H1 (cell line): ENCODE data around the gene PTCH1. TPM values are rescaled to one million over a fixed set of nuclear protein-coding genes. Genes with fewer than 3 reads are reported as not detected.

ENCODE experiments used
- CTCF ChIA-PET: fragments of 300-600 bp; sonication (Branson Sonifier 250); formaldehyde crosslinking; loops from one replicate; lab custom pipeline; 2021; ENCODE audit not compliant: partially characterized antibody; lab: Charles Lee
- POLR2A ChIA-PET: fragments of 300-600 bp; sonication (Branson Sonifier 250); formaldehyde crosslinking; loops from one replicate; lab custom pipeline; 2021; ENCODE audit warnings: inconsistent platforms; ENCODE audit not compliant: partially characterized antibody; lab: Charles Lee
- DNase-seq, 2 experiments: peaks; one replicate each; pipeline versions ENCODE4 v3.0.0 to v3.0.0-alpha.2; 2010 to 2022; ENCODE audit warnings: low spot score in 2 of 2, low read depth in 1 of 2, mixed read lengths in 1 of 2
- FAIRE-seq: peaks from 2 replicates; lab custom pipeline; 2011; peaks lifted over from hg19 to GRCh38; lab: Jason Lieb, UNC
- H2AFZ ChIP-seq: 2 replicates; pipeline ENCODE4 v1.8.1; 2012; ENCODE audit warnings: low read length, inconsistent platforms
- H2AK5ac ChIP-seq: 2 replicates; pipeline ENCODE4 v1.6.1; 2013; ENCODE audit warnings: low read depth, low read length
- H2BK120ac ChIP-seq: replicated peaks from 2 replicates; pipeline ENCODE3; 2013; ENCODE audit warnings: low read depth, low read length, inconsistent platforms
- H2BK12ac ChIP-seq: 2 replicates; pipeline ENCODE4 v1.6.1; 2013; ENCODE audit warnings: low read depth, low read length
- H2BK15ac ChIP-seq: 2 replicates; pipeline ENCODE4 v1.6.1; 2013; ENCODE audit warnings: low read length
- H2BK20ac ChIP-seq: 2 replicates; pipeline ENCODE4 v1.6.1; 2013; ENCODE audit warnings: low read length
- H2BK5ac ChIP-seq: 2 replicates; pipeline ENCODE4 v1.6.1; 2013; ENCODE audit warnings: low read depth, low read length
- H3K14ac ChIP-seq: 2 replicates; pipeline ENCODE4 v1.6.1; 2013; ENCODE audit warnings: inconsistent platforms; ENCODE audit not compliant: insufficient read length
- H3K18ac ChIP-seq: 2 replicates; pipeline ENCODE4 v1.6.1; 2013; ENCODE audit warnings: low read length; ENCODE audit errors: extremely low read depth
- H3K23ac ChIP-seq: 2 replicates; pipeline ENCODE4 v1.6.1; 2013; ENCODE audit warnings: inconsistent platforms; ENCODE audit not compliant: insufficient read length
- H3K23me2 ChIP-seq: 2 replicates; pipeline ENCODE4 v1.6.1; 2013; ENCODE audit warnings: low read depth, low read length
- H3K27ac ChIP-seq: 2 replicates; pipeline ENCODE4 v1.6.1; 2011; ENCODE audit warnings: low read depth, low read length, inconsistent platforms
- H3K27me3 ChIP-seq, 4 experiments: replicated peaks in 1 of 4; 1 replicate in 1 of 4; 2 replicates in 3 of 4; pipeline versions ENCODE4 v1.6.1 to v1.8.1; 2011 to 2013; ENCODE audit warnings: low read length in 3 of 4, mild to moderate bottlenecking in 3 of 4, inconsistent platforms in 2 of 4, mixed read lengths in 2 of 4, moderate library complexity in 1 of 4; ENCODE audit not compliant: control insufficient read depth in 3 of 4, insufficient read depth in 3 of 4; ENCODE audit errors: extremely low read depth in 1 of 4
- H3K36me3 ChIP-seq, 4 experiments: 2 replicates each; pipeline versions ENCODE4 v1.6.1 to v1.8.1; 2011 to 2013; ENCODE audit warnings: mild to moderate bottlenecking in 4 of 4, low read length in 3 of 4, moderate library complexity in 2 of 4, control low read depth in 1 of 4, inconsistent platforms in 1 of 4; ENCODE audit not compliant: insufficient read depth in 4 of 4, control insufficient read depth in 2 of 4
- H3K4ac ChIP-seq: replicated peaks from 2 replicates; pipeline ENCODE3; 2013; ENCODE audit warnings: low read length, low read depth, mixed read lengths, inconsistent platforms; ENCODE audit not compliant: insufficient read length
- H3K4me1 ChIP-seq, 4 experiments: replicated peaks in 1 of 4; 1 replicate in 1 of 4; 2 replicates in 3 of 4; pipeline versions ENCODE4 v1.6.1 to v1.8.1; 2011 to 2013; ENCODE audit warnings: low read length in 3 of 4, inconsistent platforms in 2 of 4, mixed read lengths in 1 of 4; ENCODE audit not compliant: insufficient read depth in 4 of 4, control insufficient read depth in 3 of 4
- H3K4me2 ChIP-seq, 2 experiments: 2 replicates each; pipeline versions ENCODE4 v1.6.1 to v1.8.1; 2011 to 2013; ENCODE audit warnings: low read depth in 2 of 2, low read length in 2 of 2, control low read depth in 1 of 2, inconsistent platforms in 1 of 2, mild to moderate bottlenecking in 1 of 2; ENCODE audit not compliant: insufficient read depth in 1 of 2
- H3K4me3 ChIP-seq, 4 experiments: fragments of 200-600, 300-600 bp in 1 of 4; sonication (generic), shearing (Covaris generic), sonication (Bioruptor Twin) in 1 of 4; 2 replicates each; pipeline versions ENCODE4 v1.5.1 to v1.8.1; 2011 to 2016; ENCODE audit warnings: low read length in 4 of 4, low read depth in 3 of 4, control low read depth in 2 of 4, inconsistent platforms in 2 of 4, mild to moderate bottlenecking in 2 of 4, mixed read lengths in 1 of 4, moderate library complexity in 1 of 4; ENCODE audit not compliant: insufficient read depth in 2 of 4; ENCODE audit errors: extremely low read depth in 1 of 4
- H3K56ac ChIP-seq: replicated peaks from 2 replicates; pipeline ENCODE3; 2013; ENCODE audit warnings: low read depth, mild to moderate bottlenecking, mixed read lengths, low read length, inconsistent platforms; ENCODE audit not compliant: insufficient read length
- H3K79me1 ChIP-seq: 2 replicates; pipeline ENCODE4 v1.6.1; 2013; ENCODE audit warnings: low read depth, low read length, control low read depth
- H3K79me2 ChIP-seq, 2 experiments: 2 replicates each; pipeline versions ENCODE4 v1.6.1 to v1.8.1; 2012 to 2013; ENCODE audit warnings: low read length in 2 of 2, mild to moderate bottlenecking in 2 of 2, inconsistent platforms in 1 of 2; ENCODE audit not compliant: insufficient read depth in 2 of 2, control insufficient read depth in 1 of 2
- H3K9ac ChIP-seq, 4 experiments: replicated peaks in 1 of 4; 1 replicate in 1 of 4; 2 replicates in 3 of 4; pipeline versions ENCODE4 v1.6.1 to v1.8.1; 2011 to 2013; ENCODE audit warnings: low read depth in 3 of 4, low read length in 3 of 4, control low read depth in 2 of 4, mild to moderate bottlenecking in 2 of 4, moderate library complexity in 2 of 4, inconsistent platforms in 1 of 4; ENCODE audit errors: extremely low read depth in 1 of 4
- H3K9me3 ChIP-seq, 2 experiments: 2 replicates each; pipeline versions ENCODE4 v1.6.1 to v1.8.1; 2012 to 2013; ENCODE audit warnings: mild to moderate bottlenecking in 2 of 2, moderate library complexity in 2 of 2, control low read depth in 1 of 2, inconsistent platforms in 1 of 2, low read depth in 1 of 2, low read length in 1 of 2, mixed read lengths in 1 of 2; ENCODE audit not compliant: insufficient read depth in 2 of 2
- H4K20me1 ChIP-seq, 2 experiments: replicated peaks in 1 of 2; 2 replicates each; pipeline versions ENCODE3 to v1.8.1; 2011 to 2013; ENCODE audit warnings: inconsistent platforms in 2 of 2, low read length in 2 of 2, mild to moderate bottlenecking in 1 of 2; ENCODE audit not compliant: insufficient read depth in 2 of 2, control insufficient read depth in 1 of 2
- H4K5ac ChIP-seq: 2 replicates; pipeline ENCODE4 v1.6.1; 2013; ENCODE audit warnings: low read length, low read depth, mixed read lengths, inconsistent platforms; ENCODE audit not compliant: insufficient read length
- H4K8ac ChIP-seq: 2 replicates; pipeline ENCODE4 v1.8.0; 2013; ENCODE audit warnings: mild to moderate bottlenecking, moderate library complexity, low read length, inconsistent platforms; ENCODE audit not compliant: insufficient read depth; ENCODE audit errors: extremely low read depth
- H4K91ac ChIP-seq: replicated peaks from 2 replicates; pipeline ENCODE3; 2013; ENCODE audit warnings: low read length, mixed read lengths, inconsistent platforms; ENCODE audit not compliant: insufficient read length
- KDM4A ChIP-seq: IDR thresholded peaks from one replicate; pipeline ENCODE4 v1.7.1; 2012; ENCODE audit warnings: low read depth, mild to moderate bottlenecking, moderate library complexity, low read length, inconsistent platforms; ENCODE audit not compliant: severe bottlenecking
- WGBS, 2 experiments: shearing (Covaris generic) in 1 of 2; methylation state at CpG; one replicate each; pipeline versions ENCODE4 v1.1.6 to v1.1.7; 2013 to 2015; ENCODE audit warnings: low lambda C conversion rate in 2 of 2, mixed read lengths in 2 of 2, inconsistent platforms in 1 of 2, low coverage in 1 of 2, missing lambda C conversion rate in 1 of 2; ENCODE audit not compliant: insufficient replicate concordance in 2 of 2, insufficient coverage in 1 of 2, insufficient read length in 1 of 2; ENCODE audit errors: extremely low coverage in 1 of 2, missing lambda C conversion rate in 1 of 2; 5-methylcytosine and 5-hydroxymethylcytosine counted together
- polyA plus RNA-seq, 7 experiments: library from polyadenylated mRNA; depleted of rRNA in 3 of 7; stranded (reverse) in 5 of 7; unstranded in 2 of 7; fragments of >200 nt in 5 of 7; fragments of 200-250 nt in 2 of 7; gene quantifications; 1 replicate in 5 of 7; 2 replicates in 1 of 7; 4 replicates in 1 of 7; pipeline versions ENCODE4 v1.2.1 to v1.2.3, GENCODE V29; 2011 to 2013; ENCODE audit warnings: missing spikeins in 2 of 7, mixed read lengths in 2 of 7
- total RNA-seq: library from RNA; stranded (reverse); fragmentation: NEBNext Ultra II Directional; extraction: Animal tissue kit (Norgen Biotek cat#: 25700); gene quantifications from 2 replicates; pipeline ENCODE4 v1.2.1, GENCODE V29; 2021

Gene PTCH1
- total and polyA plus RNA-seq, 2 of the 8 experiments (the other 6 are each of a cell fraction or from before 2014, with no cell fraction given) = 6.4 to 34.1 TPM

- no peaks in the 10 kb centered on the region for H3K27me3 ChIP-seq
- H2BK20ac ChIP-seq = no peak overlapping the region
- no peak overlapping the region for H4K91ac ChIP-seq
- TF ChIP-seq KDM4A = no peak
- no peak overlapping the region for H2AK5ac ChIP-seq
- FAIRE-seq = no peak
- H3K79me2 ChIP-seq = peaks cover 0 to 25% of the 10 kb centered on the region in 2 experiments; a peak in 3 of 4 replicates
- no peak overlapping the region for H4K5ac ChIP-seq
- no peak overlapping the region for H3K4me2 ChIP-seq
- H3K4ac ChIP-seq = no peak overlapping the region
- no peak overlapping the region for H3K23ac ChIP-seq
- H3K4me3 ChIP-seq = no peak overlapping the region
- WGBS, 2 experiments = 91% methylated on average over 6 of the region's 6 CpGs; no CpG with 5 or more reads in 1 of the 2 experiments
- POLR2A ChIA-PET = interaction anchor here (1.0 to 1.4 kb wide), 3 partner anchors 21 to 27 kb away, joined by 3 to 4 read pairs (median 3); no protein-coding TSS in a partner anchor
- no peak overlapping the region for H2BK120ac ChIP-seq
- H3K27ac ChIP-seq = no peak overlapping the region
- no peak for DNase-seq
- no peak overlapping the region for H3K14ac ChIP-seq
- no peak overlapping the region for H3K9ac ChIP-seq
- H3K9me3 ChIP-seq = no peaks in the 10 kb centered on the region
- no peak overlapping the region for H4K8ac ChIP-seq
- peaks cover 4 to 15% (median 11%) of the 10 kb centered on the region in 4 experiments for H3K4me1 ChIP-seq
- H3K23me2 ChIP-seq = no peaks in the 10 kb centered on the region
- no peak overlapping the region for H2BK15ac ChIP-seq
- CTCF ChIA-PET = no interaction called here
- H2AFZ ChIP-seq = no peak overlapping the region
- no peak overlapping the region for H3K56ac ChIP-seq
- no peak overlapping the region for H3K18ac ChIP-seq
- H4K20me1 ChIP-seq = no peaks in the 10 kb centered on the region
- no peak overlapping the region for H2BK12ac ChIP-seq
- no peak overlapping the region for H2BK5ac ChIP-seq
- H3K79me1 ChIP-seq = peaks cover 4% of the 10 kb centered on the region; the same call in 1 of the 2 replicates
- peaks cover 0 to 32% (median 6%) of the 10 kb centered on the region in 4 experiments; a peak in 5 of 8 replicates for H3K36me3 ChIP-seq
Measured at GRCh38 chr9:95483431-95483830, 33.3 kb downstream of the PTCH1 start.
